ENCODE data around the gene VSIG4. TPM values are rescaled to one million over a fixed set of nuclear protein-coding genes. Genes with fewer than 3 reads are reported as not detected.

The VSIG4 gene
- total and polyA plus RNA-seq, 7 donors: 26.0 to 213 (median 102) TPM

GRCh38 chrX:66001596-66001995 lies 38.3 kb downstream of the VSIG4 start:
- no peaks in the 10 kb centered on the region for H3K9me3 ChIP-seq
- H3K36me3 ChIP-seq: no peaks in the 10 kb centered on the region
- no peak for TF ChIP-seq POLR2A (IDR thresholded peaks at IDR 0.05)
- no peaks in the 10 kb centered on the region for H3K4me1 ChIP-seq
- H3K27me3 ChIP-seq: no peaks in the 10 kb centered on the region
- H3K27ac ChIP-seq: no peak overlapping the region
- no peak overlapping the region for H3K4me3 ChIP-seq
- intact Hi-C loops (cut with DNase I): no loop called here
- DNase-seq: no peak

- DNase-seq: no peak
- Histone ChIP-seq H3K9me3 (no peaks in the 10 kb centered on the region), H3K4me1 (no peaks in the 10 kb centered on the region), H3K36me3 (no peaks in the 10 kb centered on the region), H3K27me3 (no peaks in the 10 kb centered on the region), H3K27ac (no peak overlapping the region), H3K4me3 (no peak overlapping the region)
- intact Hi-C loops (cut with DNase I): no loop called here
- TF ChIP-seq EP300 (IDR thresholded peaks at IDR 0.05): no peak
- no peak for TF ChIP-seq CTCF (IDR thresholded peaks at IDR 0.05)
- no peak for TF ChIP-seq POLR2AphosphoS5 (IDR thresholded peaks at IDR 0.05)
- no peak for TF ChIP-seq POLR2A (IDR thresholded peaks at IDR 0.05)
- 35 to 79% methylated on average over 3 of the region's 3 CpGs for WGBS, 2 donors
Observed at GRCh38 chrX:66000628-66001272, 39.1 kb downstream of the VSIG4 start.

GRCh38 chrX:66000178-66000577 lies 39.7 kb downstream of the VSIG4 start:
- Histone ChIP-seq H3K4me1 (no peaks in the 10 kb centered on the region), H3K27me3 (no peaks in the 10 kb centered on the region), H3K4me3 (no peak overlapping the region), H3K36me3 (no peaks in the 10 kb centered on the region), H3K9me3 (no peaks in the 10 kb centered on the region), H3K27ac (no peak overlapping the region)
- TF ChIP-seq CTCF (IDR thresholded peaks at IDR 0.05): no peak
- TF ChIP-seq POLR2A (IDR thresholded peaks at IDR 0.05): no peak
- TF ChIP-seq EP300 (IDR thresholded peaks at IDR 0.05): no peak
- no peak for TF ChIP-seq POLR2AphosphoS5 (IDR thresholded peaks at IDR 0.05)
- DNase-seq: no peak
- intact Hi-C loops (cut with DNase I): no loop called here
- 30 to 34% methylated on average over 1 of the region's 1 CpG for WGBS, 2 donors

GRCh38 chrX:65999563-66000148 lies 40.2 kb downstream of the VSIG4 start:
- 32 to 56% methylated on average over 1 of the region's 1 CpG for WGBS, 2 donors
- DNase-seq: no peak
- intact Hi-C loops (cut with DNase I): no loop called here
- Histone ChIP-seq H3K27me3 (no peaks in the 10 kb centered on the region), H3K4me3 (no peak overlapping the region), H3K27ac (no peak overlapping the region), H3K36me3 (no peaks in the 10 kb centered on the region), H3K9me3 (no peaks in the 10 kb centered on the region), H3K4me1 (no peaks in the 10 kb centered on the region)
- no peak for TF ChIP-seq EP300 (IDR thresholded peaks at IDR 0.05)

GRCh38 chrX:65999029-65999562 lies 40.8 kb downstream of the VSIG4 start:
- 84 to 93% methylated on average over 3 of the region's 3 CpGs for WGBS, 2 donors
- Histone ChIP-seq H3K4me1 (no peaks in the 10 kb centered on the region), H3K36me3 (no peaks in the 10 kb centered on the region), H3K9me3 (no peaks in the 10 kb centered on the region), H3K4me3 (no peak overlapping the region), H3K27me3 (no peaks in the 10 kb centered on the region), H3K27ac (no peak overlapping the region)
- intact Hi-C loops (cut with DNase I): no loop called here
- no peak for TF ChIP-seq POLR2A (IDR thresholded peaks at IDR 0.05)
- TF ChIP-seq CTCF (IDR thresholded peaks at IDR 0.05): no peak
- TF ChIP-seq POLR2AphosphoS5 (IDR thresholded peaks at IDR 0.05): no peak
- TF ChIP-seq EP300 (IDR thresholded peaks at IDR 0.05): no peak
- no peak for DNase-seq

Measured in sigmoid colon (tissue), 7 donors.